Measurements from ENCODE around the gene GAB2. TPM values are rescaled to one million over a fixed set of nuclear protein-coding genes. Genes with fewer than 3 reads are reported as not detected.

GAB2 gene
- total and polyA plus RNA-seq, 2 of the 13 experiments (the other 11 are each of a cell fraction or from before 2014, with no cell fraction given) = 4.1 to 8.6 TPM

DNA sequence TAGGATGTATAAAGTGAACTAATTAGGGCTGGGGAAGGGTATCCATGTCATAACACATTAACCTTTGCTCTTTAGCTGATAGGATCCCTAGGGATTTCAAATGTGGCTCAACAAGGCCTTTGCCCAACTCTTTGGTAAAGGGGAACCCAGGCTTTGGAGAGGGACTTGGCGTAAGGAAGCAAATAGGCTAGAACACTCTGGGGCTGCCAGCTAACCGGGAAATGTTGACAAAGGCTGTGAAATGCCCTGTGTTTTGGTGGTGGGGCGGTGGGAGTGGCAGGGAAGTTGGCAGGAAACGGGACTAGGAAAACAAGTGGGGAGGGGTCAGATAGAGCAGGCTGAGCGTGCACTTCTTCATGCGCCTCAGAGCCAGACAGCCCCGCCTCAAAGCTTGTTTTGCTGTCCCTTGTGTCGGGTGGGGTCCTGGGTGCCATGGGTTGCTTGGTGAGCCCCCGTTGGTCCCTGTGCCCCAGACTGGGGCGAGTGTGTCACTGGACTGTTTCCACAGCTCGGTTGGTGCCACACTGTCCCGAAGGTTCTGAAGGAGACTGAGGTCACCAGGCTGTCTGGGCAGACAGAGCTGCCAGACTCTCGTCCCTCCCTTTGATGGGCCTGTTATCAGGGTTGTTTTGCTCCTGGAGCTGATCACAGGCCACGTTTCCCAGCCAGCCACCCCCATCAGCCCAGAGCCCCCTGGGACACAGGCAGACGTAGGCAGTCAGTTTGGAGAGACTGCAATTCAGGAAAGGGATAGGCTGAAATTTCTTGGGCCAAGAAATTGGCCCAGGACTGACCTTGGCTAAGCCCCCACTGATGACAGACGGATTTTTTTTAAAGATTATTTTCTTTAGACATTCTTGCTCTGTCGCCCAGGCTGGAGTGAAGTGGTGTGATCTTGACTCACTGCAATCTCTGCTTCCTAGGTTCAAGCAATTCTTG lies 248.8 kb downstream of the GAB2 start (continued):
- TF ChIP-seq, protein P1, sequence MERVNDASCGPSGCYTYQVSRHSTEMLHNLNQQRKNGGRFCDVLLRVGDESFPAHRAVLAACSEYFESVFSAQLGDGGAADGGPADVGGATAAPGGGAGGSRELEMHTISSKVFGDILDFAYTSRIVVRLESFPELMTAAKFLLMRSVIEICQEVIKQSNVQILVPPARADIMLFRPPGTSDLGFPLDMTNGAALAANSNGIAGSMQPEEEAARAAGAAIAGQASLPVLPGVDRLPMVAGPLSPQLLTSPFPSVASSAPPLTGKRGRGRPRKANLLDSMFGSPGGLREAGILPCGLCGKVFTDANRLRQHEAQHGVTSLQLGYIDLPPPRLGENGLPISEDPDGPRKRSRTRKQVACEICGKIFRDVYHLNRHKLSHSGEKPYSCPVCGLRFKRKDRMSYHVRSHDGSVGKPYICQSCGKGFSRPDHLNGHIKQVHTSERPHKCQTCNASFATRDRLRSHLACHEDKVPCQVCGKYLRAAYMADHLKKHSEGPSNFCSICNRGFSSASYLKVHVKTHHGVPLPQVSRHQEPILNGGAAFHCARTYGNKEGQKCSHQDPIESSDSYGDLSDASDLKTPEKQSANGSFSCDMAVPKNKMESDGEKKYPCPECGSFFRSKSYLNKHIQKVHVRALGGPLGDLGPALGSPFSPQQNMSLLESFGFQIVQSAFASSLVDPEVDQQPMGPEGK (CRISPR knock-in tag; IDR thresholded peaks at IDR 0.05) = 0 out of 2 replicates have a peak, but pooled peaks have one; percentile 7
- TF ChIP-seq ZSCAN30 (CRISPR knock-in tag; IDR thresholded peaks at IDR 0.05) (no peak), FOXC1 (CRISPR knock-in tag; IDR thresholded peaks at IDR 0.05; ENCODE audit: borderline replicate concordance) (no peak), ZNF160 (CRISPR knock-in tag; IDR thresholded peaks at IDR 0.05) (no peak), TCF7 (IDR thresholded peaks at IDR 0.05; ENCODE audit: low read depth) (no peak), TOE1 (CRISPR knock-in tag; IDR thresholded peaks at IDR 0.05) (no peak), RAD21 (CRISPR knock-in tag; IDR thresholded peaks at IDR 0.05) (no peak), SIX1 (CRISPR knock-in tag; IDR thresholded peaks at IDR 0.05; ENCODE audit: borderline replicate concordance) (no peak), RXRA (CRISPR knock-in tag; IDR thresholded peaks at IDR 0.05) (0 out of 2 replicates have a peak, but pooled peaks have one; percentile 27), ZNF660 (CRISPR knock-in tag; IDR thresholded peaks at IDR 0.05; ENCODE audit: borderline replicate concordance, low read depth) (no peak), ZNF264 (CRISPR knock-in tag; IDR thresholded peaks at IDR 0.05) (peak; percentile 69), MED1 (CRISPR knock-in tag; IDR thresholded peaks at IDR 0.05) (0 out of 2 replicates have a peak, but pooled peaks have one; percentile 30), SNRNP70 (IDR thresholded peaks at IDR 0.05; ENCODE audit: low read depth, low read length) (no peak)
- TF ChIP-seq, protein P2, sequence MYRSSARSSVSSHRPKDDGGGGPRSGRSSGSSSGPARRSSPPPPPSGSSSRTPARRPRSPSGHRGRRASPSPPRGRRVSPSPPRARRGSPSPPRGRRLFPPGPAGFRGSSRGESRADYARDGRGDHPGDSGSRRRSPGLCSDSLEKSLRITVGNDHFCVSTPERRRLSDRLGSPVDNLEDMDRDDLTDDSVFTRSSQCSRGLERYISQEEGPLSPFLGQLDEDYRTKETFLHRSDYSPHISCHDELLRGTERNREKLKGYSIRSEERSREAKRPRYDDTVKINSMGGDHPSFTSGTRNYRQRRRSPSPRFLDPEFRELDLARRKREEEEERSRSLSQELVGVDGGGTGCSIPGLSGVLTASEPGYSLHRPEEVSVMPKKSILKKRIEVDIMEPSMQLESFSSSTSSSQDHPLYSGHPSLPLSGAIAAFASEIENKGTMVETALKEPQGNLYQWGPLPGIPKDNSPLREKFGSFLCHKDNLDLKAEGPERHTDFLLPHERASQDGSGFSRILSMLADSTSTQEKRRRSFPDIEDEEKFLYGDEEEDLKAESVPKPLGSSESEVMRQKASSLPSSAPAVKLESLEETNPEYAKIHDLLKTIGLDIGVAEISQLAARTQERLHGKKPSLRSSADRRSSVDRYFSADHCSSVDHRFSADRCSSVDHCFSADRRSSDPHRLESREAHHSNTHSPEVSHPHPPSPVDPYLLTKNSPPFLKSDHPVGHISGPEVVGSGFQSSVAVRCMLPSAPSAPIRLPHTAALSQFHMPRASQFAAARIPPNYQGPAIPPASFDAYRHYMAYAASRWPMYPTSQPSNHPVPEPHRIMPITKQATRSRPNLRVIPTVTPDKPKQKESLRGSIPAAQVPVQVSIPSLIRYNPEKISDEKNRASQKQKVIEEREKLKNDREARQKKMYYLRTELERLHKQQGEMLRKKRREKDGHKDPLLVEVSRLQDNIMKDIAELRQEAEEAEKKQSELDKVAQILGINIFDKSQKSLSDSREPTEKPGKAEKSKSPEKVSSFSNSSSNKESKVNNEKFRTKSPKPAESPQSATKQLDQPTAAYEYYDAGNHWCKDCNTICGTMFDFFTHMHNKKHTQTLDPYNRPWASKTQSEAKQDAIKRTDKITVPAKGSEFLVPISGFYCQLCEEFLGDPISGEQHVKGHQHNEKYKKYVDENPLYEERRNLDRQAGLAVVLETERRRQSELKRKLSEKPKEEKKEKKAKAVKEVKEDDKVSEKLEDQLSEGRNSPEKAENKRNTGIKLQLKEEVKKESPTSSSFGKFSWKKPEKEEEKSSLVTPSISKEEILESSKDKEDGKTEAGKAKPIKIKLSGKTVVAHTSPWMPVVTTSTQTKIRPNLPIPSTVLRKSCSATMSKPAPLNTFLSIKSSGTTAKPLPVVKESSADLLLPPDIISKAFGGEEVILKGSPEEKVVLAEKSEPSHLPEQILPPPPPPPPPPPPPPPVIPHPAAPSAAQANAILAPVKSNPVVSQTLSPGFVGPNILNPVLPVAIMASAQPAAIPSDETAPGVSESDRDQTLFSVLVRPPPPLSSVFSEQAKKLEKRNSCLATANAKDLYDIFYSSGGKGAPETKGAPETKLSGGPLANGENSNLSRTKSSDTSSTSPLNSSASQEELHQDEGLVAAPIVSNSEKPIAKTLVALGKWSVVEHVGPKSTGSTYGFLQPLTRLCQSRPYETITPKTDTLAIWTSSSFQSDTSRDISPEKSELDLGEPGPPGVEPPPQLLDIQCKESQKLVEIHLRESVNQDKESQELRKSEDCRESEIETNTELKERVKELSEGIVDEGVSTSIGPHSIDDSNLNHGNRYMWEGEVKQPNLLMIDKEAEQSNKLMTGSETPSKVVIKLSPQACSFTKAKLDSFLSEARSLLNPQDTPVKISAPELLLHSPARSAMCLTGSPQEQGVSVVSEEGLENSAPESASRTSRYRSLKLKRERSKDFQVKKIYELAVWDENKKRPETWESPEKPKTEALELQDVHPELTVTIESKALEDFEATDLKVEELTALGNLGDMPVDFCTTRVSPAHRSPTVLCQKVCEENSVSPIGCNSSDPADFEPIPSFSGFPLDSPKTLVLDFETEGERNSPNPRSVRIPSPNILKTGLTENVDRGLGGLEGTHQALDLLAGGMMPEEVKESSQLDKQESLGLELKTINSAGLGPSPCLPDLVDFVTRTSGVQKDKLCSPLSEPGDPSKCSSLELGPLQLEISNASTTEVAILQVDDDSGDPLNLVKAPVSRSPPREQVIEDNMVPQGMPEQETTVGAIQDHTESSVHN (CRISPR knock-in tag; IDR thresholded peaks at IDR 0.05) = no peak
- TF ChIP-seq, protein P3, sequence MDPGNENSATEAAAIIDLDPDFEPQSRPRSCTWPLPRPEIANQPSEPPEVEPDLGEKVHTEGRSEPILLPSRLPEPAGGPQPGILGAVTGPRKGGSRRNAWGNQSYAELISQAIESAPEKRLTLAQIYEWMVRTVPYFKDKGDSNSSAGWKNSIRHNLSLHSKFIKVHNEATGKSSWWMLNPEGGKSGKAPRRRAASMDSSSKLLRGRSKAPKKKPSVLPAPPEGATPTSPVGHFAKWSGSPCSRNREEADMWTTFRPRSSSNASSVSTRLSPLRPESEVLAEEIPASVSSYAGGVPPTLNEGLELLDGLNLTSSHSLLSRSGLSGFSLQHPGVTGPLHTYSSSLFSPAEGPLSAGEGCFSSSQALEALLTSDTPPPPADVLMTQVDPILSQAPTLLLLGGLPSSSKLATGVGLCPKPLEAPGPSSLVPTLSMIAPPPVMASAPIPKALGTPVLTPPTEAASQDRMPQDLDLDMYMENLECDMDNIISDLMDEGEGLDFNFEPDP (CRISPR knock-in tag; conservative IDR thresholded peaks at IDR 0.05) = no peak
